ACC112 (cell line): Measurements from ENCODE around the gene LRRC61.

Source experiments
- H2AFZ ChIP-seq: fragments of 200-600 bp; sonication (generic); one replicate; pipeline ENCODE4 v1.6.0; 2017; ENCODE audit warnings: antibody characterized with exemption, low read length; ENCODE audit not compliant: unreplicated experiment
- H3K27ac ChIP-seq: fragments of 200-600 bp; sonication (generic); 2 replicates; pipeline ENCODE4 v1.5.1; 2014; ENCODE audit warnings: low read depth, mild to moderate bottlenecking, antibody characterized with exemption, low read length, moderate library complexity
- H3K27me3 ChIP-seq: fragments of 200-600 bp; sonication (generic); 2 replicates; pipeline ENCODE4 v1.6.1; 2014; ENCODE audit warnings: mild to moderate bottlenecking, antibody characterized with exemption, low read length, moderate library complexity, mixed read lengths; ENCODE audit not compliant: insufficient read depth
- H3K36me3 ChIP-seq: fragments of 200-600 bp; sonication (generic); 2 replicates; pipeline ENCODE4 v1.6.1; 2016; ENCODE audit warnings: mild to moderate bottlenecking, antibody characterized with exemption, low read length, moderate library complexity, mixed read lengths; ENCODE audit not compliant: insufficient read depth
- H3K4me1 ChIP-seq: fragments of 200-600 bp; sonication (generic); one replicate; pipeline ENCODE4 v1.6.1; 2016; ENCODE audit warnings: low read length, mixed read lengths; ENCODE audit not compliant: insufficient read depth, unreplicated experiment, control insufficient read depth
- H3K4me3 ChIP-seq: fragments of 200-600 bp; sonication (generic); 2 replicates; pipeline ENCODE4 v1.5.1; 2014; ENCODE audit warnings: mild to moderate bottlenecking, low read depth, low read length
- H3K79me2 ChIP-seq: fragments of 200-600 bp; sonication (generic); one replicate; pipeline ENCODE4 v1.6.0; 2016; ENCODE audit warnings: low read length; ENCODE audit not compliant: control insufficient read depth, unreplicated experiment, insufficient read depth

The LRRC61 gene

DNA sequence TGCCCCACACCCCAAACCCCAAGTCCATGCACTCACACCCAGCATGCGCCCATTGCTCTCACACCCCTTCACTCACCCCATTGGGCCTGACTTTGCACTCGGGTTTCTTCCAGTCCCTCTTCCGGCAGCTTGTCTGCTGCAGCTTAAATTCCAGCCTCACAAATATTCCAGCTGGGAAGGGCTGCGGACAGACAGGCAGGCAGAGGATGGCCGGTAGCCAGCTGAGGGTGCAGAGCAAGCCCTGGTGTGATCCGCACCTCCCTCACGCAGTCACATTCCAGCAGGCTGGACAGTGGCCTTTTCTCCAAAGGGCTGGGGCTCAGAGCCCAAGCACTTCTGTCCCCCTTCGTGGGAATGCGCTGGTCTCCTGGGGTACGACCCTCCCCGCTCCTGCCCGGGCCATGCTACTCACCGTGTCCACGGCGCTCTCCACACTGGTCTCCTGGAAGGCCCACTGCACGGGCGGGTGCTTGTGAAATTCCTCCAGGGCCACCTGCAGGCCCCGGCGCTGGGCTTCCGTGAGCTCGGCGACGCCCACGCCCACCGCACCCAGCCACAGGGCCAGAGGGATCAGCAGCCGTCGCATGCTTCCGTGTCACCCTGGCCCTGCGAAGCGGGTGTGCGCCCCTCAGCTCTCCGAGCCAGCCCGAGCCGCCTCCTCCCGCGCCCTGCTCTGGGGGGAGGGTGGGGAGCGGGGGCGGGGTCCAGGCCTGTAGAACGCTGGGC is 17.0 kb downstream of the LRRC61 start:
- Histone ChIP-seq H3K4me3 (no peak overlapping the region), H3K27me3 (peaks cover 62% of the 10 kb centered on the region), H3K4me1 (no peaks in the 10 kb centered on the region), H3K36me3 (no peaks in the 10 kb centered on the region), H2AFZ (no peak overlapping the region), H3K79me2 (no peaks in the 10 kb centered on the region), H3K27ac (no peak overlapping the region)

- no peak overlapping the region for H2AFZ ChIP-seq
- no peak overlapping the region for H3K4me3 ChIP-seq
- H3K4me1 ChIP-seq, result no peaks in the 10 kb centered on the region
- H3K79me2 ChIP-seq, result no peaks in the 10 kb centered on the region
- no peak overlapping the region for H3K27ac ChIP-seq
- peaks cover 63% of the 10 kb centered on the region for H3K27me3 ChIP-seq
- no peaks in the 10 kb centered on the region for H3K36me3 ChIP-seq
Observed at GRCh38 chr7:150340875-150341262, 17.7 kb downstream of the LRRC61 start.

DNA sequence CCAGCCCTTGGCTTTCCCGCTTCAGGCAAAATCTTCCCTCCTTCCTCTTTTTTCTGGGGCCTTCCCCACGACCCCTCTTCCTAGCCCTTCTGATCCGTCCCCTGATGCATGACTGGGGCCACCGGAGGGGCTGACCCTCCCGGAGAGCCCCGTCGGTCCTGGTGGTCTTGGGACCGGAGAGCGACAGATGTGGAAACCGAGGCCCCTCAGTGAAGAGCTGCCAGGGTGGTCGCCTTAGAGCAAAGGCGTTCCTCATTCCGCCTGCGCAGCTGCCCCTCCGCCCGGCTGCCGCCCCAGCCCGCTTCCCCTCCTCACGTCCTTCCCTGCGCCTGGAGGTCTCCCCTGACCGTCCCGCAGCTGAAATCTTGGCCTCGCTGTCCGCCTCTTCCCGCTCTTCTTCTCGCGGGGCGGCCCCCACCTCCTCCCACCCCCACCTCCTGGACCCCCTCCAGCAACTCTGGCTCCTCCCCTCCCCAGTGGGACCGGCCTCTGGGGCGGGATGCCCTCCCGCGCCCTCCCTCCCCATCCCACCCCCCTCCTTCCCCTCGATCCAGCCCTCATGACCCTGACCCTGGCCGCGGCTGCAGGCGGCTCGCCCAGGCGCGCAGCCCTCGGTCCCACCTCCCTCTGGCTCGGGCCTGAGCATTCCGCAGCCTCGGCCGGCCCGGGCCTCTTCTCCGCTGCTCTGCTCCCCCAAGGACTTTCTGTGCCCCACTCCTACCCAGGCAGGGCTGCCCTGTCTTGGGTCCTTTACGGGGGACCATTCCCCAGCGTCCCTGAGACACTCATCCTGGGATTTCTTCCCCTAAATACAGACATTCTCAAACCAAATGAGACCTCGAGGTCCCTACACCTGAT is 18.3 kb downstream of the LRRC61 start, which contains the start of gene RARRES2:
Gene RARRES2, minus strand, starts transcription at position 367 of the 858 bp plus-strand sequence. CDS start 1,020 bp downstream, outside the sequence.
- no peaks in the 10 kb centered on the region for H3K79me2 ChIP-seq
- H3K4me3 ChIP-seq, result no peak within 1 kb of the TSS
- H3K36me3 ChIP-seq, result no peaks in the 10 kb centered on the region
- no peak within 1 kb of the TSS for H2AFZ ChIP-seq
- peaks cover 66% of the 10 kb centered on the region for H3K27me3 ChIP-seq
- H3K27ac ChIP-seq, result no peak within 1 kb of the TSS
- H3K4me1 ChIP-seq, result no peaks in the 10 kb centered on the region

DNA sequence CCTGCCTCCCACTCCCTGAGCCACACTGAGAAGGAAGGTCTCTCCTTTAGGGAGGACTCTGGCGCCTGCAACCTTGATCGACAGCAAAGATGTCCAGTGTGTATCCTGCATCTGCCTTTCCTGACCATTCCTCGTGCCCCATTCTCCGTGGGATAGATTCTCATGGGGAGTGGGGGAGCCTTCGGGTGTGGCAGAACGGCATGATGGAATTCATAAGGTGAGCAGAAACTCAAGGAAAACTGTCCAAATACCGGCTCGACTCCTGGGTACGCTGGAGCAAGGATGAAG is 18.9 kb downstream of the LRRC61 start:
- no peak overlapping the region for H3K4me3 ChIP-seq
- no peak overlapping the region for H2AFZ ChIP-seq
- no peaks in the 10 kb centered on the region for H3K36me3 ChIP-seq
- no peak overlapping the region for H3K27ac ChIP-seq
- H3K79me2 ChIP-seq, result no peaks in the 10 kb centered on the region
- H3K4me1 ChIP-seq, result no peaks in the 10 kb centered on the region
- H3K27me3 ChIP-seq, result peaks cover 70% of the 10 kb centered on the region

DNA sequence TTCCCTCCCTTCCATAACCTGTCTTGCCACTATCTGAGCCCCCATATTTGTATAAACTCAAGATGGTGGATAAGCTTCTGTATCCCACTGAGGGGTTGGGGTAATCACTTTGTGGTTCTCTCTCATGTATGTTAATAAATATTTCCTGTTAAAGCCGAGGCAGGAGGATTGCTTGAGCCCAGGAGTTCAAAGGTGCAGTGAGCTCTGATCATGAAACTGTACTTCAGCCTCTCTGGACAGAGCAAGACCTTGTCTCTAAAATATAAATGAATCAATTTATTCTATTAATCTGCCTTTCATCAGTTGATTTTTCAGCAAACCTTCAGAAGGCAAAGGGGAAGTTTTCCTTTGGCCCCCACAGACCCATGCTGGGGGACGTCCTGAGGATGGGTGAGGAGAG is 20.1 kb downstream of the LRRC61 start:
- Histone ChIP-seq H2AFZ (no peak overlapping the region), H3K27me3 (peaks cover 73% of the 10 kb centered on the region), H3K4me3 (no peak overlapping the region), H3K27ac (no peak overlapping the region), H3K36me3 (no peaks in the 10 kb centered on the region), H3K4me1 (no peaks in the 10 kb centered on the region), H3K79me2 (no peaks in the 10 kb centered on the region)

DNA sequence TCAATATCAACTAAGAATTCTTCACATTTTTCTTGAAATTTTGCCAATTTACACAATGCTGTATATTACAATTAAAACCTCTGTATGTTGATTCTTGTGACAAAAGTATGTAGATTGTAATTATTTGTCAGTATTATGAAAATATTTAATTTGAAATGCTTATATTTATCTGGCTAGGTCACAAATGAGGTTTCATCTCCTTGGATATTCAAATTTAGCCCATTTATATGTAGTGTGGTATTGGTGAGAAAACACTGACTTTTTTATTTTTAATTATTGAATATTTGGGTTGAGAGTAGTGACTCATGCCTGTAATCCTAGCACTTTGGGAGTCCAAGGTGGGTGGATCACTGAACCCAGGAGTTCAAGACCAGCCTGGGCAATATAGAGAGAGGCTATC is 21.1 kb downstream of the LRRC61 start:
- Histone ChIP-seq H3K79me2 (no peaks in the 10 kb centered on the region), H3K4me3 (no peak overlapping the region), H3K36me3 (no peaks in the 10 kb centered on the region), H3K4me1 (no peaks in the 10 kb centered on the region), H2AFZ (no peak overlapping the region), H3K27ac (no peak overlapping the region), H3K27me3 (peaks cover 70% of the 10 kb centered on the region)

- Histone ChIP-seq H3K4me3 (no peak overlapping the region), H3K27me3 (peaks cover 63% of the 10 kb centered on the region), H3K79me2 (no peaks in the 10 kb centered on the region), H3K36me3 (no peaks in the 10 kb centered on the region), H2AFZ (no peak overlapping the region), H3K4me1 (no peaks in the 10 kb centered on the region), H3K27ac (no peak overlapping the region)
Observed at GRCh38 chr7:150345012-150345411, 21.9 kb downstream of the LRRC61 start.

DNA sequence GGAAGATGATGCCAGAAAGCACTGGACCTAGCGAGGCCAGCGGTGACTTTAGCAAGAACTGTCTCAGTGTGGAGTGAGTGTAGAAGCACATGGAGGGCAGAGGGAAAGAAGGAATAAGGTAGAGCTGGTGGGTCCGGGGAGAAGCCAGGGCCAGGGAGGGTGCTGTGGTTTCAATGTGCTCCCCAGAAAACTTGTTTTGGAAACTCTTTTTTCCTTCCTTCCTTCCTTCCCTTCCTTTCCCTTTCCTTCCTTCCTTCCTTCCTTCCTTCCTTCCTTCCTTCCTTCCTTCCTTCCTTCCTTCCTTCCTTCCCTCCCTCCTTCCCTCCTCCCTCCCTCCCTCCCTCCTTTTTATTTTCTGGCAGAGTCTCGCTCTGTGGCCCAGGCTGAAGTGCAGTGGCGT is 23.8 kb downstream of the LRRC61 start:
- H3K4me1 ChIP-seq, result no peaks in the 10 kb centered on the region
- H3K27me3 ChIP-seq, result peaks cover 48% of the 10 kb centered on the region
- H3K4me3 ChIP-seq, result no peak overlapping the region
- no peaks in the 10 kb centered on the region for H3K36me3 ChIP-seq
- H3K27ac ChIP-seq, result no peak overlapping the region
- no peak overlapping the region for H2AFZ ChIP-seq
- no peaks in the 10 kb centered on the region for H3K79me2 ChIP-seq

DNA sequence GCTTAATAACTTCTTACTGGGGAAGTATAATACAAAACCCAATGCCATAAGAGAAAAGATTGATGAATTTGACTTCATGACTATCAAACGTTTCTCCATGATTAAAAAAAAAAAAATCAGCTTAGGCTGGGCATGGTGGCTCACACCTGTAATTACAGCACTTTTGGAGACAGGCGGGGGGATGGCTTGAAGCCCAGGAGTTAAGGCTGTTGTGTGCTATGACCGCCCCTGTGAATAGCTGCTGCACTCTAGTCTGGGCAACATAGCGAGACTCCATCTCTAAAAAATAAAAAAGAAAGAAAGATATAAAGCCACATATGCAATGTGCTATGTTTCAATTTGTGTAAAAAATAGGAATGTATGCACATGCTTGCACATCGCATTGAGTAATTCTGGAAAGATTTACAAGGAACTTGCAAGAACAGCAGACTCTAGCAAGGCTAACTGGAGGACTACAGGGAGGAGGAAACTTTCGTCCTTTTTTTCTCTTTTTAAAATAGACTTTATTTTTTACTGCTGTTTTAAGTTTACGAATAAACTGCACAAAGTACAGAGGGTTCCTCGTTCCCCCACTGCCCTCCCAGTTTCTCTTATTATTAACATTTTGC is 28.5 kb downstream of the LRRC61 start:
- H3K4me1 ChIP-seq, result no peaks in the 10 kb centered on the region
- no peaks in the 10 kb centered on the region for H3K36me3 ChIP-seq
- peaks cover 12% of the 10 kb centered on the region for H3K27me3 ChIP-seq
- no peak overlapping the region for H3K4me3 ChIP-seq
- no peak overlapping the region for H2AFZ ChIP-seq
- H3K79me2 ChIP-seq, result no peaks in the 10 kb centered on the region
- H3K27ac ChIP-seq, result no peak overlapping the region

GRCh38 chr7:150355666-150356059 is 32.5 kb downstream of the LRRC61 start:
- no peaks in the 10 kb centered on the region for H3K4me1 ChIP-seq
- H2AFZ ChIP-seq, result peak overlapping the region; percentile 94
- H3K27ac ChIP-seq, result no peak overlapping the region
- H3K4me3 ChIP-seq, result no peak overlapping the region
- no peaks in the 10 kb centered on the region for H3K36me3 ChIP-seq
- H3K79me2 ChIP-seq, result no peaks in the 10 kb centered on the region
- peaks cover 4% of the 10 kb centered on the region; the same call in 1 of the 2 replicates for H3K27me3 ChIP-seq
